Tibial nerve (tissue), 4 donors: ENCODE results near the gene RTN4. TPM values are rescaled to one million over a fixed set of nuclear protein-coding genes. Genes with fewer than 3 reads are reported as not detected.
"Not testable (repeated sequence)": the region's sequence is repeated elsewhere in the genome, so short reads cannot be mapped to it uniquely, and the experiment has no call there.

ENCODE experiments used
- DNase-seq, 2 donors: peaks; one replicate each; pipeline ENCODE4 v3.0.0-alpha.2; 2019; ENCODE audit warnings: low spot score in 2 of 2
- H3K27ac ChIP-seq, 4 donors: fragments of 200-600 bp; sonication (generic) in 3 of 4; one replicate each; pipeline ENCODE4 v1.5.1; 2017 to 2019; ENCODE audit warnings: mild to moderate bottlenecking in 1 of 4
- H3K27me3 ChIP-seq, 2 donors: fragments of 200-600 bp; sonication (generic) in 1 of 2; one replicate each; pipeline versions ENCODE4 v1.5.1 to v1.6.0; 2017 to 2019
- H3K36me3 ChIP-seq, 3 donors: fragments of 200-600 bp; sonication (generic); one replicate each; pipeline ENCODE4 v1.5.1; 2018 to 2019
- H3K4me1 ChIP-seq, 4 donors: fragments of 200-600 bp; sonication (generic) in 3 of 4; one replicate each; pipeline ENCODE4 v1.5.1; 2017 to 2019
- H3K4me3 ChIP-seq, 4 donors: fragments of 200-600 bp; sonication (generic) in 3 of 4; one replicate each; pipeline ENCODE4 v1.5.1; 2017 to 2019; ENCODE audit warnings: mild to moderate bottlenecking in 1 of 4, moderate library complexity in 1 of 4
- H3K9me3 ChIP-seq, 4 donors: fragments of 200-600 bp; sonication (generic) in 3 of 4; one replicate each; pipeline ENCODE4 v1.5.1; 2017 to 2019
- EP300 ChIP-seq, 2 donors: sonication (generic); formaldehyde crosslinking; IDR thresholded peaks; one replicate each; pipeline ENCODE4 v1.6.1; 2017; ENCODE audit warnings: antibody characterized with exemption in 2 of 2, mild to moderate bottlenecking in 1 of 2
- POLR2A ChIP-seq, 2 donors: fragments of 450-650 bp; IDR thresholded peaks; one replicate each; pipeline ENCODE4 v1.6.1; 2017; ENCODE audit warnings: antibody characterized with exemption in 2 of 2, mild to moderate bottlenecking in 2 of 2, moderate library complexity in 2 of 2
- whole genome bisulfite sequencing, 2 donors: methylation state at CpG; one replicate each; pipeline ENCODE4 v1.1.5; 2018; 5-methylcytosine and 5-hydroxymethylcytosine counted together
- total RNA-seq, 4 donors: library from RNA; depleted of rRNA; stranded (reverse); fragments of >200 nt; gene quantifications; one replicate each; pipeline ENCODE4 v1.1.0, GENCODE V29; 2016
- TF ChIP-seq, protein P1 (sequence below), 5 experiments: fragments of 200-600 bp in 3 of 5; fragments of 450-650 bp in 2 of 5; sonication (generic) in 3 of 5; IDR thresholded peaks; one replicate each; pipeline ENCODE4 v1.5.1; 2016 to 2019; ENCODE audit warnings: antibody characterized with exemption in 5 of 5, mild to moderate bottlenecking in 3 of 5, moderate library complexity in 2 of 5

The RTN4 gene
- total RNA-seq, 4 donors from 2014 or later = 232 to 245 (median 243) TPM

GRCh38 chr2:55080204-55080738 is 30.0 kb upstream of the RTN4 start:
- no peak overlapping the region for H3K27ac ChIP-seq
- 92 to 94% methylated on average over 7 of the region's 7 CpGs for WGBS, 2 donors
- DNase-seq = no peak

GRCh38 chr2:55078956-55079355 is 28.7 kb upstream of the RTN4 start:
- peaks cover 0 to 17% (median 0%) of the 10 kb centered on the region in 4 donors for H3K9me3 ChIP-seq
- TF ChIP-seq POLR2A (IDR thresholded peaks at IDR 0.05) (no peak), EP300 (IDR thresholded peaks at IDR 0.05) (no peak)
- TF ChIP-seq, protein P1, sequence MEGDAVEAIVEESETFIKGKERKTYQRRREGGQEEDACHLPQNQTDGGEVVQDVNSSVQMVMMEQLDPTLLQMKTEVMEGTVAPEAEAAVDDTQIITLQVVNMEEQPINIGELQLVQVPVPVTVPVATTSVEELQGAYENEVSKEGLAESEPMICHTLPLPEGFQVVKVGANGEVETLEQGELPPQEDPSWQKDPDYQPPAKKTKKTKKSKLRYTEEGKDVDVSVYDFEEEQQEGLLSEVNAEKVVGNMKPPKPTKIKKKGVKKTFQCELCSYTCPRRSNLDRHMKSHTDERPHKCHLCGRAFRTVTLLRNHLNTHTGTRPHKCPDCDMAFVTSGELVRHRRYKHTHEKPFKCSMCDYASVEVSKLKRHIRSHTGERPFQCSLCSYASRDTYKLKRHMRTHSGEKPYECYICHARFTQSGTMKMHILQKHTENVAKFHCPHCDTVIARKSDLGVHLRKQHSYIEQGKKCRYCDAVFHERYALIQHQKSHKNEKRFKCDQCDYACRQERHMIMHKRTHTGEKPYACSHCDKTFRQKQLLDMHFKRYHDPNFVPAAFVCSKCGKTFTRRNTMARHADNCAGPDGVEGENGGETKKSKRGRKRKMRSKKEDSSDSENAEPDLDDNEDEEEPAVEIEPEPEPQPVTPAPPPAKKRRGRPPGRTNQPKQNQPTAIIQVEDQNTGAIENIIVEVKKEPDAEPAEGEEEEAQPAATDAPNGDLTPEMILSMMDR (IDR thresholded peaks at IDR 0.05) = no peak
- H3K27me3 ChIP-seq = no peaks in the 10 kb centered on the region
- 46 to 53% methylated on average over 2 of the region's 2 CpGs for WGBS, 2 donors
- no peaks in the 10 kb centered on the region for H3K4me1 ChIP-seq
- no peak overlapping the region for H3K27ac ChIP-seq
- H3K36me3 ChIP-seq = no peaks in the 10 kb centered on the region
- DNase-seq = no peak
- no peak overlapping the region for H3K4me3 ChIP-seq

More at GRCh38 chr2:55080204-55080738, 30.0 kb upstream of the RTN4 start:
- H3K27me3 ChIP-seq = no peaks in the 10 kb centered on the region
- no peak for TF ChIP-seq POLR2A (IDR thresholded peaks at IDR 0.05)
- TF ChIP-seq, protein P1 (IDR thresholded peaks at IDR 0.05) = no peak
- TF ChIP-seq EP300 (IDR thresholded peaks at IDR 0.05) = no peak
- no peak overlapping the region for H3K4me3 ChIP-seq
- H3K9me3 ChIP-seq = peaks cover 0 to 16% (median 0%) of the 10 kb centered on the region in 4 donors
- H3K36me3 ChIP-seq = no peaks in the 10 kb centered on the region
- H3K4me1 ChIP-seq = no peaks in the 10 kb centered on the region

DNA sequence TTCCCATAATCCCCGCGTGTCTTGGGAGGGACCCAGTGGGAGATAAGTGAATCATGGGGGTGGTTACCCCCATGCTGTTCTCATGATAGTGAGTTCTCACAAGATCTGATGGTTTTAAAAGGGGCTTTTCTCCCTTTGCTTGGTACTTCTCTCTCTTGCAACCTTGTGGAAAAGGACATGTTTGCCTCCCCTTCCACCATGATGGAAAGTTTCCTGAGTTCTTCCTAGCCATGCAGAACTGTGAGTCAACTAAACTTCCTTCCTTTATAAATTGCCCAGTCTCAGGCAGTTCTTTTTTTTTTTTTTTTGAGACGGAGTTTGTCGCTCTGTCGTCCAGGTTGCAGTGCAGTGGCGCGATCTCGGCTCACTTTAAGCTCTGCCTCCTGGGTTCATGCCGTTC is 26.5 kb upstream of the RTN4 start:
- no peaks in the 10 kb centered on the region for H3K36me3 ChIP-seq
- WGBS, 2 donors = 94 to 95% methylated on average over 9 of the region's 9 CpGs
- TF ChIP-seq POLR2A (IDR thresholded peaks at IDR 0.05) = no peak
- no peak for TF ChIP-seq EP300 (IDR thresholded peaks at IDR 0.05)
- TF ChIP-seq, protein P1 (IDR thresholded peaks at IDR 0.05) = no peak
- no peak overlapping the region for H3K27ac ChIP-seq
- peaks cover 0 to 17% (median 0%) of the 10 kb centered on the region in 4 donors for H3K9me3 ChIP-seq
- no peak overlapping the region for H3K4me3 ChIP-seq
- no peaks in the 10 kb centered on the region for H3K4me1 ChIP-seq
- no peak for DNase-seq
- no peaks in the 10 kb centered on the region for H3K27me3 ChIP-seq

- WGBS, 2 donors = 93 to 100% methylated on average over 1 of the region's 1 CpG
- not testable (repeated sequence) for H3K27ac ChIP-seq, DNase-seq, H3K4me3 ChIP-seq, H3K4me1 ChIP-seq, H3K36me3 ChIP-seq, H3K27me3 ChIP-seq
- H3K9me3 ChIP-seq = peaks cover 0 to 17% (median 0%) of the 10 kb centered on the region in 4 donors
Measured at GRCh38 chr2:55076019-55076418, 25.8 kb upstream of the RTN4 start.

- Histone ChIP-seq H3K4me1 (no peaks in the 10 kb centered on the region), H3K9me3 (peaks cover 0 to 17% (median 0%) of the 10 kb centered on the region in 4 donors), H3K27me3 (no peaks in the 10 kb centered on the region), H3K4me3 (no peak overlapping the region), H3K36me3 (no peaks in the 10 kb centered on the region), H3K27ac (no peak overlapping the region)
- no peak for DNase-seq
- TF ChIP-seq POLR2A (IDR thresholded peaks at IDR 0.05) (no peak), EP300 (IDR thresholded peaks at IDR 0.05) (no peak)
- TF ChIP-seq, protein P1 (IDR thresholded peaks at IDR 0.05) = no peak
- WGBS, 2 donors = 52 to 56% methylated on average over 6 of the region's 6 CpGs
Measured at GRCh38 chr2:55073000-55073983, 23.0 kb upstream of the RTN4 start.
